ENCODE measurements around the gene CORO1C. TPM values are rescaled to one million over a fixed set of nuclear protein-coding genes. Genes with fewer than 3 reads are reported as not detected.

The CORO1C gene
- polyA plus RNA-seq, 1 donor: 68.7 TPM

- DNase-seq: no peak
Observed at GRCh38 chr12:108646600-108647579, 84.4 kb downstream of the CORO1C start.

GRCh38 chr12:108645686-108646599 is 85.4 kb downstream of the CORO1C start:
- DNase-seq: no peak

- no peak for DNase-seq
Observed at GRCh38 chr12:108644811-108645120, 86.6 kb downstream of the CORO1C start.

- DNase-seq: no peak
Observed at GRCh38 chr12:108643941-108644810, 87.1 kb downstream of the CORO1C start.

- DNase-seq: no peak
Observed at GRCh38 chr12:108642899-108643654, 88.2 kb downstream of the CORO1C start.

- no peak for DNase-seq
Observed at GRCh38 chr12:108642269-108642870, 88.9 kb downstream of the CORO1C start.

GRCh38 chr12:108641446-108642268 is 89.7 kb downstream of the CORO1C start:
- DNase-seq: no peak

- DNase-seq: no peak
Observed at GRCh38 chr12:108640802-108641445, 90.4 kb downstream of the CORO1C start.

GRCh38 chr12:108638997-108639822 is 92.1 kb downstream of the CORO1C start:
- DNase-seq: no peak

- peak; percentile 62 for DNase-seq
Observed at GRCh38 chr12:108638141-108638827, 93.0 kb downstream of the CORO1C start.

- no peak for DNase-seq
Observed at GRCh38 chr12:108637222-108637971, 93.9 kb downstream of the CORO1C start.

GRCh38 chr12:108635997-108636808 is 95.1 kb downstream of the CORO1C start:
- DNase-seq: no peak

GRCh38 chr12:108635201-108635996 is 95.9 kb downstream of the CORO1C start:
- DNase-seq: no peak

- DNase-seq: no peak
Observed at GRCh38 chr12:108634341-108634751, 97.0 kb downstream of the CORO1C start.

GRCh38 chr12:108633534-108634248 is 97.6 kb downstream of the CORO1C start, which contains the start of gene SELPLG:
SELPLG (minus strand) TSS chr12:108633894; CDS start chr12:108624307, 9,587 bp downstream.
- no peak for DNase-seq

Data from hindlimb muscle (tissue), 1 donor.